Stimulated activated CD8-positive, alpha-beta memory T cell treated with anti-CD3 and anti-CD28 coated beads, Interleukin-2, amount 100 ng/mL, for 48 hours (primary cell): Measurements from ENCODE around the gene DLL3.
A peak's percentile ranks its signal among the peaks of the same experiment; 100 is the strongest.
"Not testable (repeated sequence)": the region's sequence is repeated elsewhere in the genome, so short reads cannot be mapped to it uniquely, and the experiment has no call there.

ENCODE experiments used
- DNase-seq, 2 donors: peaks; one replicate each; pipeline ENCODE4 v3.0.0-alpha.2; 2020; ENCODE audit warnings: low read depth in 2 of 2

The DLL3 gene, protein sequence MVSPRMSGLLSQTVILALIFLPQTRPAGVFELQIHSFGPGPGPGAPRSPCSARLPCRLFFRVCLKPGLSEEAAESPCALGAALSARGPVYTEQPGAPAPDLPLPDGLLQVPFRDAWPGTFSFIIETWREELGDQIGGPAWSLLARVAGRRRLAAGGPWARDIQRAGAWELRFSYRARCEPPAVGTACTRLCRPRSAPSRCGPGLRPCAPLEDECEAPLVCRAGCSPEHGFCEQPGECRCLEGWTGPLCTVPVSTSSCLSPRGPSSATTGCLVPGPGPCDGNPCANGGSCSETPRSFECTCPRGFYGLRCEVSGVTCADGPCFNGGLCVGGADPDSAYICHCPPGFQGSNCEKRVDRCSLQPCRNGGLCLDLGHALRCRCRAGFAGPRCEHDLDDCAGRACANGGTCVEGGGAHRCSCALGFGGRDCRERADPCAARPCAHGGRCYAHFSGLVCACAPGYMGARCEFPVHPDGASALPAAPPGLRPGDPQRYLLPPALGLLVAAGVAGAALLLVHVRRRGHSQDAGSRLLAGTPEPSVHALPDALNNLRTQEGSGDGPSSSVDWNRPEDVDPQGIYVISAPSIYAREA

DNA sequence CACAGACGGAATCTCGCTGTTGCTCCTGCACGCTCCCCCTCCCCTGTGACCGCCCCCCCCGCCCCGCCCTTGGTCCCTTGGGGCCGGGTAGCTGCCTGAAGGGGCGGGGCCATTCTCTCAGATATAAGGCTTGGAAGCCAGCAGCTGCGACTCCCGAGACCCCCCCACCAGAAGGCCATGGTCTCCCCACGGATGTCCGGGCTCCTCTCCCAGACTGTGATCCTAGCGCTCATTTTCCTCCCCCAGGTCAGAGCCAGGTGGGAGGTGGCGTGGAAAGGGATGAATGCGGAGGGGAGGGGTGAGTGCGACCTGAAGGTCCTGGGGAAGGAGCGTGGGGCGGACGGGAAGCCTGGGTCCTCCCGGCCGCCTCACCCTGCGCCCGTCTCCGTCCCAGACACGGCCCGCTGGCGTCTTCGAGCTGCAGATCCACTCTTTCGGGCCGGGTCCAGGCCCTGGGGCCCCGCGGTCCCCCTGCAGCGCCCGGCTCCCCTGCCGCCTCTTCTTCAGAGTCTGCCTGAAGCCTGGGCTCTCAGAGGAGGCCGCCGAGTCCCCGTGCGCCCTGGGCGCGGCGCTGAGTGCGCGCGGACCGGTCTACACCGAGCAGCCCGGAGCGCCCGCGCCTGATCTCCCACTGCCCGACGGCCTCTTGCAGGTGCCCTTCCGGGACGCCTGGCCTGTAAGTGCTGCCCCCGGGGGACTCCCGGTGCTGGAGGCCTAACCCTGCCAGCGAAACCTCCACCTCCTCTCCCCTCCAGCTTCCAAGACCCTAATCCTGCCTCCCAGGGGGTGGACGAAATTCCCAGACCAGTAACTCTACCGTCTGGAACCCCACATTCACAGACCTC is at the start of gene DLL3:
Gene DLL3 (plus strand): TSS at position 150 of the 845 bp plus-strand sequence. CDS start 28 bp downstream, at position 178.
- DNase-seq: no peak

DNA sequence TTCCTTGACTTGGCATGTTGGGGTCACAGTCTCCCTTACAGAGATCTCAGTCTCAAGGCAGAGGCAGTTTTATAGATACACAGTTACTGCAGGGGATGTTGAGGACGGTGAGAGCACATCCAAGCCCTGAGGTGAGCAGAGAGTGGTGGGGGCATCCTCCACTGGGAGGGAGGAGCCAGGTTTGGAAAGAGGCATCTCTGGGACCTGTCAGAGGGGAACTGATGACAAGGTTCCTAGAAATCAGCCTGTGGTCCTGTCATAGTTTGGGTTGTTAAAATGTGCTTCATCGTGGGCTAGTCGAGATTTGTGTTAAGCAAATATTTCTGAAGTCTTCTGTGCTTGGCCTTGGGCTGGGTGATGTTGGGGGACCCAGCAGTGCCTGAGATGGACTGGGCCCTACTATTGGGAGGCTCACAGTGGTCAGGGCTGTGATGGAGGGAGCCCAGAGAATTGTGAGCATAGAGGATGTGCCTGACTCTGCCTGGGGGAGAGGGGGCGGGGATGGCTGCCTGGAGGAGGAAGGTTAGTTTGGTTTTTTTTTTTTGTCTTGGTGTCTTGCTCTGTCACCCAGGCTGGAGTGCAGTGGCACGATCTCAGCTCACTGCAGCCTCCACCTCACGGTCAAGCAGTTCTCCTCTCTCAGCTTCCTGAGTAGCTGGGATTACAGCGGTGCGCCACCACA is 49.5 kb upstream of the DLL3 start:
- DNase-seq: no peak

GRCh38 chr19:39451257-39451656 is 47.5 kb upstream of the DLL3 start:
- DNase-seq: not testable (repeated sequence)

GRCh38 chr19:39463403-39463802 is 35.3 kb upstream of the DLL3 start:
- DNase-seq: no peak

DNA sequence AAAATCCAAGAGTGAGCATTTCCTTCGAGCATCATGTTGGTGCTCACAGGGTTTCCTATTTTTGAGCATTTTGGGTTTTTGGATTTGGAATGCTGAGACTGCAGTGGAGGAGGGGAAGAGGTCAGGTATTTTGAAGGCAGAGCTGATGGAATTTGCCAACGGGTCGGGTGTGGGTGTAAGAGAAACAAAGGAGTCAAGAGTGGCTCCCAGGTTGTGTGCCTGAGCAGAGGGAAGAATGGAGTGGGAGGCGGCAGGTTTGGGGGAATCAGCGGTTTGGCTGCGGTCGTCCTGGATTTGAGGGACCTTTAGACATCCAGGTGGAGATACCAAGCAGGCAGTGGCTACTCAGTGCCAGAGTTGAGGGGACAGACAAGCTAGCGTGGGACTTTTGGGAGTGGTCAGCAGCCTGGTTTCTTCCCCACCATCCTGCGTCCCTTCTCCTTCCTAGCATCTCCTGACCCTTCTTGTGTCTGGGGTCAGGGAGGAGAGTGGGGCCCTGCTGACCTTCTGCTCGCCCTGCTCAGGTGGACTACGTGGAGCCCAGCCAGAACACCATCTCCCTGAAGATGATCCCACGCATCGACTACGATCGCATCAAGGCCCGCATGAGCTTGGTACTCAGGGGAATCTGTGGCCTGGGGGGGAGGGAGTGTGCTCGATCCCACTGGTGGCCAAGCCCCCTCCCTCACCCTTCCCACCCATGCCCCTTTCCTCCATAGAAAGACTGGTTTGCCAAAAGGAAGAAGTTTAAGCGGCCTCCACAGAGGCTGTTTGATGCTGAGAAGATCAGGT is 32.6 kb upstream of the DLL3 start:
- no peak for DNase-seq

GRCh38 chr19:39467941-39468340 is 30.8 kb upstream of the DLL3 start:
- no peak for DNase-seq

- no peak for DNase-seq
These were observed 29.7 kb upstream of the DLL3 start for GRCh38 chr19:39469036-39469435.

- DNase-seq: no peak
These were observed 29.2 kb upstream of the DLL3 start for GRCh38 chr19:39469567-39469966.

DNA sequence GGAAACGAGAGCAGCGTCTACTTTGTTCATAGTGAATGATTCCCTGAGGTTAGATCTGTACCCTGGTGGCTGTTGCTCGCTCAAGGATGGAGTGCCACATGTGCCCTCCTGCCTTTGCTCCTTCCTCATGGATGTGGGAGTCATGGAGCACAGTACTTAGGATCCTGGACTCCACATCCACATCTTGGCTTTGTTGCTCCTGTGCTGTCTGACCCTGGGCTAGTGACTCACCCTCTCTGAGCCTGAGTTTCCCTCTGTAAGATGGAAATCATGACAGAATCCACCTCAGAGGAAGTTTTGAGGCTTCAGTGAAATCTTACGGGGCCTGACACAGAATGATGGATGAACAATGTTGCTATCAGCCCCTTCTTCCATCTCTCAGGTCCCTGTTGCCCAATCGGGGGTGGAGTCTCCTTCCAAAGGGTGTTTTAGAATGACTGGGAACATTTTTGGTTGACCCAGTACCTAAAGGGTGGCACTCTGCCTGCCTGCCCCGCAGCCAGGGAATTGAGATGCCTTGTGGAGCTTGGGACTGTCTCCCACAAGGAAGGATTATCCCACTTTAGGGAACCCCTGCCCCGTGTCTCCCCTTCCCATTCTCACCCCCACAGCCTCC is 27.9 kb upstream of the DLL3 start:
- no peak for DNase-seq

GRCh38 chr19:39471756-39472536 is 26.8 kb upstream of the DLL3 start:
- DNase-seq: no peak

DNA sequence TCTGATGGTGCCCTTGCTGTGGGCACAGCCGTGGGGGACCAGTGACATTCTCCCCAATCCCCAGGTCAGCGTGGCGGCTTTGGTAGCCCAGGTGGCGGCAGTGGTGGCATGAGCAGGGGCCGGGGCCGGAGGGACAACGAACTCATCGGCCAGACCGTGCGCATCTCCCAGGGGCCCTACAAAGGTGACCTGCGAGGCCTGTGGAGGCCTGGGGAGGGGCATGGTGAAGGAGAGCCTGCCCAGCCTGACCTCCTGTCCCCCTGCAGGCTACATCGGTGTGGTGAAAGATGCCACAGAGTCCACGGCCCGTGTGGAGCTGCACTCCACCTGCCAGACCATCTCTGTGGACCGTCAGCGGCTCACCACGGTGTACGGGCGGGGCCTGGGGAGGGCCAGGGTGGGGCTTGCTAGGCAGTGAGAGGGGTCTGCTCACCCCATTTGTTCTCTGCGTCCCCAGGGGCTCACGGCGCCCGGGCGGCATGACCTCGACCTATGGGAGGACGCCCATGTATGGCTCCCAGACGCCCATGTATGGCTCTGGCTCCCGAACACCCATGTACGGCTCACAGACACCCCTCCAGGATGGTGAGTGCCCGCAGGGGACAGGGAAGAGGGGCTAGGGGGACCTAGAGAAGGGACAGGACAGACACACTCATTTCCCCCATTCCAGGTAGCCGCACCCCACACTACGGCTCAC is 25.9 kb upstream of the DLL3 start:
- DNase-seq: no peak

GRCh38 chr19:39473443-39473960 is 25.2 kb upstream of the DLL3 start:
- no peak for DNase-seq

DNA sequence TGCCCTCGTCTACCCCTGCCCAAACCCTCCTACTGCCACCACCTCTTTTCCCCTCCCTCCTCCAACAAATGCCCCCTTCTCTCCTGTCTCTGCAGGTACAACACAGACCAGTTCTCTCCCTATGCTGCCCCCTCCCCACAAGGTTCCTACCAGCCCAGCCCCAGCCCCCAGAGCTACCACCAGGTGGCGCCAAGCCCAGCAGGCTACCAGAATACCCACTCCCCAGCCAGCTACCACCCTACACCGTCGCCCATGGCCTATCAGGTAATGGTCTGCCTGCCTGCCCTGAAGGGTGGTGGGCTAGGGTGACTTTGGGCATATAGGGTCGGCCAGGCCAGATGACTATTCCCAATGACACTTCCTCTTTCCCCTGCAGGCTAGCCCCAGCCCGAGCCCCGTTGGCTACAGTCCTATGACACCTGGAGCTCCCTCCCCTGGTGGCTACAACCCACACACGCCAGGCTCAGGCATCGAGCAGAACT is 24.6 kb upstream of the DLL3 start:
- peak; percentile 47 to 58 for DNase-seq

GRCh38 chr19:39475748-39476147 is 23.0 kb upstream of the DLL3 start:
- no peak for DNase-seq

DNA sequence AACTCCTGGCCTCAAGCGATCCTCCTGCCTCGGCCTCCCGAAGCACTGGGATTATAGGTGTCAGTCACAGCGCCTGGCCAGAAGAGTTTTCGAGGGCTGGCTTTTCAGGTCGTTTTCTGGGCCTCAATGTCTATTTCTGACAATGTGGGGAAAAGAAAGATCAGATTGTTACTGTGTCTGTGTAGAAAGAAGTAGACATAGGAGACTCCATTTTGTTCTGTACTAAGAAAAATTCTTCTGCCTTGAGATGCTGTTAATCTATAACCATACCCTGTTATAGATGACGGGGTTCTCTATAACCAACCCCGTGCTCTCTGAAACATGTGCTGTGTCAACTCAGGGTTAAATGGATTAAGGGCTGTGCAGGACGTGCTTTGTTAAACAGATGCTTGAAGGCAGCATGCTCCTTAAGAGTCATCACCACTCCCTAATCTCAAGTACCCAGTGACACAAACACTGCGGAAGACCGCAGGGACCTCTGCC is 19.4 kb upstream of the DLL3 start:
- DNase-seq: not testable (repeated sequence)

GRCh38 chr19:39479916-39480315 is 18.8 kb upstream of the DLL3 start:
- no peak for DNase-seq

DNA sequence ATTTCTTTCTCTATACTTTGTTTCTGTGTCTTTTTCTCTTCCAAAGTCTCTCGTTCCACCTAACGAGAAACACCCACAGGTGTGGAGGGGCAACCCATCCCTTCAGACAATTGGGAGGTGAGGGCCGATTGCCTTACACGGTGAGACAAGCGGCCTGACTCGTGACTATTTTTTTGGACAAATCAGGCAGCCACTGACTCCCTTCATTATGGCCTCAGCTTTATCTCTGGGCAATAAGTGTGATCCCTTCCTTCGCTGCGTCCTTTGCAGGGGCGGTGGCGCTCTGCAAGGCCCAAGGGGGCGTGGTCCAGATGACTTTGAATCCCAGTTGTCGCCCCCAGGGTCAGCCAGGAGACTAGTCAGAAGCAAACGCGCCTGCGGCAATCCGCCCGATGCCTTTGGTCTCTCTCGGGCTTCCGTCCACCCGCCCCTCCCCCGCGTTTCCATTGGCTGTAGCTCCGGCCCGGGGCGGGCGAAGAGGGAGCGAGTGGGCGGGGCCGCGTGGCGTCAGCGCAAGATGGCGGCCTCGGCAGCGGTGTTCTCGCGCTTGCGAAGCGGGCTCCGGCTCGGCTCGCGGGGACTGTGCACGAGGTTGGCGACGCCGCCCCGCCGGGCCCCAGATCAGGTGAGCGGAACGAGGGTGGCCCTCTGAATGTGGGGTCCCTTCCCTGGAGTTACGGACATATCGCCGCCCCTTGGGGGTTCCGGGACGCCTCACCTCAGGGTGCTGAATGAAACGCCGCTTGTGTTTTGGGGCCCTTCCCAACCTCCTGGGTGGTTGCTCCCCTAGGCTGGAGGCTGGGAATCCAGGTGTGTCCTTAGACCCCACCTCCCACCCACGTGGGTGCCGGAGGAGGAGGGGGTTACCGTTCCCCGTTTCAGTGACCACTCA is 18.2 kb upstream of the DLL3 start, which contains the start of gene TIMM50:
Gene TIMM50 (plus strand): TSS at position 502 of the 892 bp plus-strand sequence. CDS start 16 bp downstream, at position 518.
- peak; percentile 98 to 99 for DNase-seq

DNA sequence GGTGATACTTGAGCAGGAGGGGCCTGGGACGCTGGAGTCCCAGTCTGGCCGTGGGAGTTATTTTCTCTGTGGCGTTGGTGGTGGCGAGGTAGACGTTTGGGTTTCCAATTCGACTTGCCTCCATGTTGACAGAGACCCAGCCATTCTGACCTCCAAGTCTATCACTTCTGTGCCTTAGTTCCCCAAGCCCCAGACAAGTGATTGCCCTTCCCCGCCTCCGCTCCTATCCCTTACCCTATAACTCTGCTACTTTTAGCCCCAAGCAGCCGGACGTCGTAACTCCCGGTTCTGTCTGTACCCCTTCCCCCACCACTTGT is 17.6 kb upstream of the DLL3 start:
- no peak for DNase-seq
